Ramos (cell line): ENCODE measurements around the gene THAP11.

Experiments
- in situ Hi-C: fragments of 300-500 bp; cut with MboI; formaldehyde crosslinking; loops from one replicate; pipeline ENCODE4 v1.14.3; 2022; ENCODE audit warnings: low sequenced_read_pairs; ENCODE audit not compliant: unreplicated experiment

THAP11 gene

GRCh38 chr16:67881621-67882161 is 39.6 kb downstream of the THAP11 start:
- in situ Hi-C loops = loop anchor here (10.0 kb wide), 1 partner anchor 343 kb away; no protein-coding TSS in a partner anchor

- in situ Hi-C loops = loop anchor here (10.0 kb wide), 1 partner anchor 342 kb away; no protein-coding TSS in a partner anchor
Observed at GRCh38 chr16:67882374-67883145, 40.4 kb downstream of the THAP11 start.

- in situ Hi-C loops = loop anchor here (10.0 kb wide), 1 partner anchor 341 kb away; no protein-coding TSS in a partner anchor
Observed at GRCh38 chr16:67883146-67883871, 41.2 kb downstream of the THAP11 start.

- in situ Hi-C loops = loop anchor here (10.0 kb wide), 1 partner anchor 341 kb away; no protein-coding TSS in a partner anchor
Observed at GRCh38 chr16:67883872-67884261, 41.7 kb downstream of the THAP11 start.

GRCh38 chr16:67884684-67885083 is 42.6 kb downstream of the THAP11 start, which contains the start of gene NRN1L:
NRN1L (plus strand) TSS chr16:67884885; CDS start chr16:67884904, 19 bp downstream.
- in situ Hi-C loops = loop anchor here (10.0 kb wide), 1 partner anchor 340 kb away; no protein-coding TSS in a partner anchor

GRCh38 chr16:67885545-67885944 is 43.4 kb downstream of the THAP11 start:
- in situ Hi-C loops = loop anchor here (10.0 kb wide), 1 partner anchor 339 kb away; no protein-coding TSS in a partner anchor

GRCh38 chr16:67885976-67886375 is 43.9 kb downstream of the THAP11 start:
- in situ Hi-C loops = loop anchor here (10.0 kb wide), 1 partner anchor 339 kb away; no protein-coding TSS in a partner anchor

- in situ Hi-C loops = loop anchor here (10.0 kb wide), 1 partner anchor 338 kb away; no protein-coding TSS in a partner anchor
Observed at GRCh38 chr16:67886387-67886786, 44.3 kb downstream of the THAP11 start.

GRCh38 chr16:67888331-67888730 is 46.2 kb downstream of the THAP11 start:
- in situ Hi-C loops = loop anchor here (10.0 kb wide), 1 partner anchor 336 kb away; no protein-coding TSS in a partner anchor

- in situ Hi-C loops = no loop called here
Observed at GRCh38 chr16:67892375-67892774, 50.3 kb downstream of the THAP11 start.

- in situ Hi-C loops = no loop called here
Observed at GRCh38 chr16:67892899-67893742, 51.0 kb downstream of the THAP11 start, which contains the start of gene PSKH1. PSKH1 (plus strand) TSS chr16:67893254; CDS start chr16:67908750, 15,496 bp downstream.
